Cardiac muscle cell (in vitro differentiated cells and primary cell): ENCODE results near the gene USP7. TPM values are rescaled to one million over a fixed set of nuclear protein-coding genes. Genes with fewer than 3 reads are reported as not detected.

Source experiments
- DNase-seq, 2 donors: peaks; one replicate each; pipeline versions ENCODE4 v3.0.0 to v3.0.0-alpha.2; 2010 to 2017; ENCODE audit warnings: low read depth in 1 of 2, low spot score in 1 of 2
- H3K27ac ChIP-seq: fragments of 200-600 bp; sonication (generic); 2 replicates; pipeline ENCODE4 v1.5.1; 2016
- H3K27me3 ChIP-seq: fragments of 200-600 bp; sonication (generic); 2 replicates; pipeline ENCODE4 v1.6.0; 2016; ENCODE audit warnings: control low read depth
- H3K36me3 ChIP-seq: fragments of 200-600 bp; sonication (generic); 2 replicates; pipeline ENCODE4 v1.5.1; 2016; ENCODE audit warnings: control low read depth
- H3K4me1 ChIP-seq: fragments of 200-600 bp; sonication (generic); 2 replicates; pipeline ENCODE4 v1.8.1; 2017; ENCODE audit warnings: low read depth, mild to moderate bottlenecking, mixed run types
- H3K4me3 ChIP-seq: fragments of 200-600 bp; sonication (generic); 2 replicates; pipeline ENCODE4 v1.5.1; 2016; ENCODE audit warnings: mild to moderate bottlenecking
- H3K9me3 ChIP-seq: fragments of 200-600 bp; sonication (generic); 2 replicates; pipeline ENCODE4 v1.5.1; 2017; ENCODE audit warnings: low read depth, mild to moderate bottlenecking, control low read depth
- polyA plus RNA-seq: library from polyadenylated mRNA; unstranded; fragments of >200 nt; fragmentation: Nextera tagmentation; extraction: Ambion mirVana; gene quantifications from 2 replicates; pipeline ENCODE4 v1.2.1, GENCODE V29; 2016
- total RNA-seq: library from RNA; depleted of rRNA; stranded (reverse); fragments of >200 nt; gene quantifications from 2 replicates; pipeline ENCODE4 v1.2.3, GENCODE V29; 2016
- TF ChIP-seq, protein P1 (sequence below): IDR thresholded peaks from 2 replicates; pipeline ENCODE4 v1.5.1; 2012; ENCODE audit warnings: low read depth, mild to moderate bottlenecking, low read length

The USP7 gene
- total and polyA plus RNA-seq, 2 experiments from 2014 or later = 45.1 to 77.0 TPM

DNA sequence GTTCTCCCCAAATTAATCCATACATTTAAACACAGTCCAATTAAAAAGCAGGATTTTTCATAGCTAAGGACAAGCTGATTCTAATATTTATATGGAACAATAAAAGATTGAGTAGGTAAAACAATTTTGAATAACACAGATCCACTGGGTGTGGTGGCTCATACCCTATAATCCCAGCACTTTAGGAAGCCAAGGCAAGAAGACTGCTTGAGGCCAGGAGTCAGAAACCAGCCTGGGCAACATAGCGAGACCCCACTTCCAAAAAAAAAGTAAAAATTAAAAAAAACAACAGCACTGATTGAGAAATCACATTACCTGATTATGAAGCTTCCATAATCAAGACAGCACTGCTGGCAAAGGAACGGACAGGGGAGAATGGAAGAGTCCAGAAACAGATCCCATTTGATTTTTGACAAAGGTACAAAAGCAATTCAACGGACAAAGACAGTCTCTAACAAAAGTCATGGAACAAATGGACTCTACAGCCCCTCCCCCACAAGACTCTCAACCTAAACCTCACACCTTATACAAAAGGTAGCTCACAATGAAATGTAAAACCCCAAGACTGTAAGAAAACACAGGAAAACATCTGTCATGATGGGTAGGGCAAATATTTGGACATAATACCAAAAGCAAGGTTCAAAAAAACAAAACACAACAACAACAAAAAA, 17.9 kb downstream of the USP7 start:
- no peak overlapping the region for H3K27ac ChIP-seq

DNA sequence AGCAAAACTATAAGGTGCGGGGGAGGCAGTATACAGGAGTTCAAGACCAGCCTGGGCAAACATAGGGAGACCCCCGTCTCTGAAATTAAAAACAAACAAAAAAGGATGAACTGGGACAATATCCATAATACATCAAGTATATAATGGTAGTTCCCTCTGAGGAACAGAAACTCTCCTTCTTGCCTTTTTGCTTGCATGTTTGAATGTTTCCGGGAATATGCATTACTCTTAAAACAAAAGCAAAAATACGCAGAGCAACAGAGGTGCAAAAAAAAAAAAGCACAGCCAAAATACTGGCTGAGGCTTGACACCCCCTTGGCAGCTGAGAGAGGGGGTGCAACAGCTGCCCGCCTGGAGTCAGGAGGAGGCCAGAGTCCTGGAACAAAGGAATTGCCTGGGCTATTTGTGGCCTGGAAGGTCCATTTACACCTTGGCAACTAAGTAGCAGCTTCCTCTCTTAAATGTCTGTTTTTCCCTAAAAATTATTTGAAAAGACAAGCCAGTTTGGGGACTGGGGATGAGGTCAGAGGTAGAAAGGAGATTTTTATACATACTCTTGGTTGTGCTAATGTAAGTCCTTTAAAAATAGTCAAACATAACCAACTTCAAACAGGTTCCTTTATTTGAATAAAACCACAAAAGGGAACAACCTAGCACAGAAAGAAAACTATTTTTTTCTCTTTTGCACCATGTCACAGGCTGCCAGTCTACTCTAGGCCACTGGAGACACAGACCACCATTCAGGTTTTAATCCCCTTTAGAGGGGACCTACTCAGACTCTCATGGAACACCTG, 19.5 kb downstream of the USP7 start:
- no peaks in the 10 kb centered on the region for H3K36me3 ChIP-seq
- H3K9me3 ChIP-seq = no peaks in the 10 kb centered on the region
- TF ChIP-seq, protein P1, sequence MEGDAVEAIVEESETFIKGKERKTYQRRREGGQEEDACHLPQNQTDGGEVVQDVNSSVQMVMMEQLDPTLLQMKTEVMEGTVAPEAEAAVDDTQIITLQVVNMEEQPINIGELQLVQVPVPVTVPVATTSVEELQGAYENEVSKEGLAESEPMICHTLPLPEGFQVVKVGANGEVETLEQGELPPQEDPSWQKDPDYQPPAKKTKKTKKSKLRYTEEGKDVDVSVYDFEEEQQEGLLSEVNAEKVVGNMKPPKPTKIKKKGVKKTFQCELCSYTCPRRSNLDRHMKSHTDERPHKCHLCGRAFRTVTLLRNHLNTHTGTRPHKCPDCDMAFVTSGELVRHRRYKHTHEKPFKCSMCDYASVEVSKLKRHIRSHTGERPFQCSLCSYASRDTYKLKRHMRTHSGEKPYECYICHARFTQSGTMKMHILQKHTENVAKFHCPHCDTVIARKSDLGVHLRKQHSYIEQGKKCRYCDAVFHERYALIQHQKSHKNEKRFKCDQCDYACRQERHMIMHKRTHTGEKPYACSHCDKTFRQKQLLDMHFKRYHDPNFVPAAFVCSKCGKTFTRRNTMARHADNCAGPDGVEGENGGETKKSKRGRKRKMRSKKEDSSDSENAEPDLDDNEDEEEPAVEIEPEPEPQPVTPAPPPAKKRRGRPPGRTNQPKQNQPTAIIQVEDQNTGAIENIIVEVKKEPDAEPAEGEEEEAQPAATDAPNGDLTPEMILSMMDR = no peak
- DNase-seq = no peak
- H3K27ac ChIP-seq = peak overlapping the region; percentile 12
- H3K4me1 ChIP-seq = peaks cover 11% of the 10 kb centered on the region
- H3K27me3 ChIP-seq = no peaks in the 10 kb centered on the region
- no peak overlapping the region for H3K4me3 ChIP-seq

More for the DNA sequence above, 17.9 kb downstream of the USP7 start:
- DNase-seq = no peak
- TF ChIP-seq, protein P1 = no peak
- Histone ChIP-seq H3K4me3 (no peak overlapping the region), H3K4me1 (peaks cover 24% of the 10 kb centered on the region), H3K9me3 (no peaks in the 10 kb centered on the region), H3K27me3 (no peaks in the 10 kb centered on the region), H3K36me3 (no peaks in the 10 kb centered on the region)

GRCh38 chr16:8943001-8943763, 20.5 kb downstream of the USP7 start:
- Histone ChIP-seq H3K9me3 (no peaks in the 10 kb centered on the region), H3K27me3 (no peaks in the 10 kb centered on the region), H3K27ac (no peak overlapping the region), H3K36me3 (no peaks in the 10 kb centered on the region), H3K4me3 (no peak overlapping the region), H3K4me1 (peaks cover 11% of the 10 kb centered on the region)
- no peak for DNase-seq
- TF ChIP-seq, protein P1 = no peak

DNA sequence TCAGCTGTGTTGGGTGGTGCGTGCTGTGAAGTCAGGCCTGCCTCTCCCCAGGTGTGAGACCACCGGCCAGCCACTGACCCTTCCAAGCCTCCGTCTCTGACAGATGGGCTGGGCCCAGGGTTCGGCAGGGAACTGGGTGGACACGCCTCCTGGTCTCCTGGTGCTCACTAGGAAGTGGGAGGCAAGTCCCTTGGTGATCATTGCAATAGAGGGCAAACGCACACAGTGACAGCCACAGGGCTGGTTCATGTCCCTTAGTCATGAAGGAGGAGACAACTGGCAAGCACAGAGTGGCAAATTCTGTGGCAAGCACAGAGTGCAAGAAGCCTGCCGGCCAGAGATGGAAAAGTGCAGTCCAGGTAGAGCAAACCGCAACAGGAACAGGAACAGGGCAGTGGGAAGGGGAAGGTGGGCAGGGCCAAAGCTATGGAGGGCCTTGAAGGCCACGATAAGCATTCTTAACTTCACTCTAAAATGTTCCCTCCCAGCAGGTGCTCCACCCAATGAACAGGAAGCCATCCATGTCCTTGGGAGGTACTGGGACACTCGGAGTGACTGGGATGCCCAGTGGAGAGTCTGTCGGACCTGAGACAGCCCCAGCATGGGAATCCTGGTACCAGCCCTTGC, 21.9 kb downstream of the USP7 start:
- Histone ChIP-seq H3K27ac (no peak overlapping the region), H3K9me3 (no peaks in the 10 kb centered on the region), H3K36me3 (no peaks in the 10 kb centered on the region), H3K27me3 (no peaks in the 10 kb centered on the region), H3K4me1 (peaks cover 6% of the 10 kb centered on the region), H3K4me3 (no peak overlapping the region)
- TF ChIP-seq, protein P1 = no peak
- DNase-seq = no peak

DNA sequence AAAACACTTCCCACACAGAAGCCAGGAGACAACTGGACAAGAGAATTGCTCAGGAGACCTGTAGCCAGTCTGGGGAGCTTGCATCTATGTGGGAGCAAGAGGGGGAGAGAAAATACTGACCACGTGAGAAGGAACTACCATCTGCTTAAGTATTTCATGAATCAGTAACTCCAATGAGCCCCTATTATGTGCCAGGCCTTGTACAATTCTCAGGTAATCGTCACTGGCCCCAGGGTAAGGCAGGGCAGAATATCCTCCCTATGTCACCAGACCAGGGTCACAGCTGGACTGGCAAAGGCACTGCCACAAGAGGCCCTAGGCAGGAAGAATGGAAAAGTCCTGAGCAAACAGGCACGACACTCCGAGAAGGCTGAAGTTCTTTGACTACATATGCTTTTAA, 25.9 kb downstream of the USP7 start:
- H3K36me3 ChIP-seq = no peaks in the 10 kb centered on the region
- no peaks in the 10 kb centered on the region for H3K9me3 ChIP-seq
- H3K4me3 ChIP-seq = no peak overlapping the region
- no peaks in the 10 kb centered on the region for H3K4me1 ChIP-seq
- H3K27me3 ChIP-seq = no peaks in the 10 kb centered on the region
- no peak overlapping the region for H3K27ac ChIP-seq
- TF ChIP-seq, protein P1 = no peak
- DNase-seq = no peak
